ENCODE data around the gene FUT4. TPM values are rescaled to one million over a fixed set of nuclear protein-coding genes. Genes with fewer than 3 reads are reported as not detected.
"Not testable (repeated sequence)": the region's sequence is repeated elsewhere in the genome, so short reads cannot be mapped to it uniquely, and the experiment has no call there.

Gene FUT4
- total RNA-seq, 2 experiments from 2014 or later: 5.9 to 6.2 TPM

GRCh38 chr11:94568717-94569116 is 25.0 kb downstream of the FUT4 start:
- Mint-ChIP-seq H3K9me3 (peaks cover 3% of the 10 kb centered on the region), H3K4me1 (no peaks in the 10 kb centered on the region), H3K27ac (no peak overlapping the region), H3K27me3 (no peaks in the 10 kb centered on the region), H3K4me3 (no peak overlapping the region), H3K36me3 (no peaks in the 10 kb centered on the region)
- DNase-seq: no peak

- not testable (repeated sequence) for H3K27ac Mint-ChIP-seq, H3K9me3 Mint-ChIP-seq, H3K4me3 Mint-ChIP-seq, DNase-seq, H3K4me1 Mint-ChIP-seq, H3K27me3 Mint-ChIP-seq, H3K36me3 Mint-ChIP-seq
Measured at GRCh38 chr11:94572975-94573374, 29.3 kb downstream of the FUT4 start.

GRCh38 chr11:94574193-94574961 is 30.7 kb downstream of the FUT4 start:
- Mint-ChIP-seq H3K27me3 (no peaks in the 10 kb centered on the region), H3K4me3 (no peak overlapping the region), H3K4me1 (no peaks in the 10 kb centered on the region), H3K27ac (no peak overlapping the region), H3K36me3 (no peaks in the 10 kb centered on the region), H3K9me3 (peaks cover 3% of the 10 kb centered on the region)
- no peak for DNase-seq

GRCh38 chr11:94576306-94576705 is 32.6 kb downstream of the FUT4 start:
- no peaks in the 10 kb centered on the region for H3K27me3 Mint-ChIP-seq
- no peak overlapping the region for H3K4me3 Mint-ChIP-seq
- H3K4me1 Mint-ChIP-seq: peaks cover 2% of the 10 kb centered on the region
- peaks cover 1% of the 10 kb centered on the region for H3K36me3 Mint-ChIP-seq
- DNase-seq: no peak
- no peak overlapping the region for H3K27ac Mint-ChIP-seq
- H3K9me3 Mint-ChIP-seq: peaks cover 3% of the 10 kb centered on the region

- DNase-seq: no peak
- no peaks in the 10 kb centered on the region for H3K27me3 Mint-ChIP-seq
- H3K4me3 Mint-ChIP-seq: no peak overlapping the region
- H3K27ac Mint-ChIP-seq: no peak overlapping the region
- no peaks in the 10 kb centered on the region for H3K9me3 Mint-ChIP-seq
- peaks cover 13% of the 10 kb centered on the region for H3K4me1 Mint-ChIP-seq
- peaks cover 1% of the 10 kb centered on the region for H3K36me3 Mint-ChIP-seq
Measured at GRCh38 chr11:94577841-94578240, 34.1 kb downstream of the FUT4 start.

GRCh38 chr11:94581926-94582325 is 38.2 kb downstream of the FUT4 start:
- DNase-seq: no peak
- Mint-ChIP-seq H3K9me3 (no peaks in the 10 kb centered on the region), H3K4me3 (no peak overlapping the region), H3K36me3 (peaks cover 1% of the 10 kb centered on the region), H3K27ac (no peak overlapping the region), H3K27me3 (no peaks in the 10 kb centered on the region), H3K4me1 (peaks cover 16% of the 10 kb centered on the region)

- no peak for DNase-seq
- Mint-ChIP-seq H3K4me1 (peaks cover 16% of the 10 kb centered on the region), H3K36me3 (peaks cover 1% of the 10 kb centered on the region), H3K9me3 (no peaks in the 10 kb centered on the region), H3K27me3 (no peaks in the 10 kb centered on the region), H3K4me3 (no peak overlapping the region), H3K27ac (no peak overlapping the region)
Measured at GRCh38 chr11:94583213-94583865, 39.6 kb downstream of the FUT4 start.

GRCh38 chr11:94583866-94584500 is 40.3 kb downstream of the FUT4 start:
- DNase-seq: no peak
- Mint-ChIP-seq H3K27ac (no peak overlapping the region), H3K27me3 (no peaks in the 10 kb centered on the region), H3K9me3 (no peaks in the 10 kb centered on the region), H3K36me3 (peaks cover 1% of the 10 kb centered on the region), H3K4me3 (no peak overlapping the region), H3K4me1 (peaks cover 16% of the 10 kb centered on the region)

- H3K4me1 Mint-ChIP-seq: peaks cover 16% of the 10 kb centered on the region
- no peaks in the 10 kb centered on the region for H3K27me3 Mint-ChIP-seq
- no peak overlapping the region for H3K4me3 Mint-ChIP-seq
- DNase-seq: no peak
- no peaks in the 10 kb centered on the region for H3K9me3 Mint-ChIP-seq
- no peak overlapping the region for H3K27ac Mint-ChIP-seq
- peaks cover 1% of the 10 kb centered on the region for H3K36me3 Mint-ChIP-seq
Measured at GRCh38 chr11:94584978-94585377, 41.3 kb downstream of the FUT4 start.

- Mint-ChIP-seq H3K27me3 (no peaks in the 10 kb centered on the region), H3K36me3 (peaks cover 1% of the 10 kb centered on the region), H3K9me3 (no peaks in the 10 kb centered on the region), H3K4me1 (peaks cover 16% of the 10 kb centered on the region), H3K4me3 (no peak overlapping the region), H3K27ac (no peak overlapping the region)
- DNase-seq: no peak
Measured at GRCh38 chr11:94585399-94585798, 41.7 kb downstream of the FUT4 start.

- H3K4me3 Mint-ChIP-seq: no peak overlapping the region
- H3K9me3 Mint-ChIP-seq: no peaks in the 10 kb centered on the region
- DNase-seq: no peak
- no peaks in the 10 kb centered on the region for H3K27me3 Mint-ChIP-seq
- H3K4me1 Mint-ChIP-seq: peaks cover 12% of the 10 kb centered on the region
- H3K36me3 Mint-ChIP-seq: no peaks in the 10 kb centered on the region
- no peak overlapping the region for H3K27ac Mint-ChIP-seq
Measured at GRCh38 chr11:94586546-94586945, 42.8 kb downstream of the FUT4 start.

- Mint-ChIP-seq H3K4me3 (no peak overlapping the region), H3K4me1 (peaks cover 8% of the 10 kb centered on the region), H3K27ac (no peak overlapping the region), H3K27me3 (no peaks in the 10 kb centered on the region), H3K36me3 (no peaks in the 10 kb centered on the region), H3K9me3 (no peaks in the 10 kb centered on the region)
- no peak for DNase-seq
Measured at GRCh38 chr11:94586978-94587377, 43.3 kb downstream of the FUT4 start.

- Mint-ChIP-seq H3K27ac (no peak overlapping the region), H3K4me1 (no peaks in the 10 kb centered on the region), H3K27me3 (no peaks in the 10 kb centered on the region)
Measured at GRCh38 chr11:94588366-94588942, 44.7 kb downstream of the FUT4 start.

GRCh38 chr11:94590352-94591041 is 46.8 kb downstream of the FUT4 start:
- no peak for DNase-seq
- no peak overlapping the region for H3K27ac Mint-ChIP-seq
- H3K36me3 Mint-ChIP-seq: no peaks in the 10 kb centered on the region
- H3K4me1 Mint-ChIP-seq: no peaks in the 10 kb centered on the region
- H3K27me3 Mint-ChIP-seq: no peaks in the 10 kb centered on the region
- H3K9me3 Mint-ChIP-seq: no peaks in the 10 kb centered on the region
- no peak overlapping the region for H3K4me3 Mint-ChIP-seq

More at GRCh38 chr11:94588366-94588942, 44.7 kb downstream of the FUT4 start:
- H3K4me3 Mint-ChIP-seq: no peak overlapping the region
- no peaks in the 10 kb centered on the region for H3K36me3 Mint-ChIP-seq
- no peaks in the 10 kb centered on the region for H3K9me3 Mint-ChIP-seq
- no peak for DNase-seq

- no peaks in the 10 kb centered on the region for H3K9me3 Mint-ChIP-seq
- no peaks in the 10 kb centered on the region for H3K27me3 Mint-ChIP-seq
- DNase-seq: no peak
- H3K36me3 Mint-ChIP-seq: no peaks in the 10 kb centered on the region
- H3K4me1 Mint-ChIP-seq: no peaks in the 10 kb centered on the region
- no peak overlapping the region for H3K4me3 Mint-ChIP-seq
- no peak overlapping the region for H3K27ac Mint-ChIP-seq
Measured at GRCh38 chr11:94593030-94593429, 49.3 kb downstream of the FUT4 start.
